H1 (cell line): ENCODE results near the gene SH2D2A. TPM values are rescaled to one million over a fixed set of nuclear protein-coding genes. Genes with fewer than 3 reads are reported as not detected.

ENCODE experiments used
- CTCF ChIA-PET: fragments of 300-600 bp; sonication (Branson Sonifier 250); formaldehyde crosslinking; loops from one replicate; lab custom pipeline; 2021; ENCODE audit not compliant: partially characterized antibody; lab: Charles Lee
- POLR2A ChIA-PET: fragments of 300-600 bp; sonication (Branson Sonifier 250); formaldehyde crosslinking; loops from one replicate; lab custom pipeline; 2021; ENCODE audit warnings: inconsistent platforms; ENCODE audit not compliant: partially characterized antibody; lab: Charles Lee
- DNase-seq, 2 experiments: peaks; one replicate each; pipeline versions ENCODE4 v3.0.0 to v3.0.0-alpha.2; 2010 to 2022; ENCODE audit warnings: low spot score in 2 of 2, low read depth in 1 of 2, mixed read lengths in 1 of 2
- FAIRE-seq: peaks from 2 replicates; lab custom pipeline; 2011; peaks lifted over from hg19 to GRCh38; lab: Jason Lieb, UNC
- H2AFZ ChIP-seq: 2 replicates; pipeline ENCODE4 v1.8.1; 2012; ENCODE audit warnings: low read length, inconsistent platforms
- H2AK5ac ChIP-seq: 2 replicates; pipeline ENCODE4 v1.6.1; 2013; ENCODE audit warnings: low read depth, low read length
- H2BK120ac ChIP-seq: replicated peaks from 2 replicates; pipeline ENCODE3; 2013; ENCODE audit warnings: low read depth, low read length, inconsistent platforms
- H2BK12ac ChIP-seq: 2 replicates; pipeline ENCODE4 v1.6.1; 2013; ENCODE audit warnings: low read depth, low read length
- H2BK15ac ChIP-seq: 2 replicates; pipeline ENCODE4 v1.6.1; 2013; ENCODE audit warnings: low read length
- H2BK20ac ChIP-seq: 2 replicates; pipeline ENCODE4 v1.6.1; 2013; ENCODE audit warnings: low read length
- H2BK5ac ChIP-seq: 2 replicates; pipeline ENCODE4 v1.6.1; 2013; ENCODE audit warnings: low read depth, low read length
- H3K14ac ChIP-seq: 2 replicates; pipeline ENCODE4 v1.6.1; 2013; ENCODE audit warnings: inconsistent platforms; ENCODE audit not compliant: insufficient read length
- H3K18ac ChIP-seq: 2 replicates; pipeline ENCODE4 v1.6.1; 2013; ENCODE audit warnings: low read length; ENCODE audit errors: extremely low read depth
- H3K23ac ChIP-seq: 2 replicates; pipeline ENCODE4 v1.6.1; 2013; ENCODE audit warnings: inconsistent platforms; ENCODE audit not compliant: insufficient read length
- H3K23me2 ChIP-seq: 2 replicates; pipeline ENCODE4 v1.6.1; 2013; ENCODE audit warnings: low read depth, low read length
- H3K27ac ChIP-seq: 2 replicates; pipeline ENCODE4 v1.6.1; 2011; ENCODE audit warnings: low read depth, low read length, inconsistent platforms
- H3K27me3 ChIP-seq, 4 experiments: replicated peaks in 1 of 4; 1 replicate in 1 of 4; 2 replicates in 3 of 4; pipeline versions ENCODE4 v1.6.1 to v1.8.1; 2011 to 2013; ENCODE audit warnings: low read length in 3 of 4, mild to moderate bottlenecking in 3 of 4, inconsistent platforms in 2 of 4, mixed read lengths in 2 of 4, moderate library complexity in 1 of 4; ENCODE audit not compliant: control insufficient read depth in 3 of 4, insufficient read depth in 3 of 4; ENCODE audit errors: extremely low read depth in 1 of 4
- H3K36me3 ChIP-seq, 4 experiments: 2 replicates each; pipeline versions ENCODE4 v1.6.1 to v1.8.1; 2011 to 2013; ENCODE audit warnings: mild to moderate bottlenecking in 4 of 4, low read length in 3 of 4, moderate library complexity in 2 of 4, control low read depth in 1 of 4, inconsistent platforms in 1 of 4; ENCODE audit not compliant: insufficient read depth in 4 of 4, control insufficient read depth in 2 of 4
- H3K4ac ChIP-seq: replicated peaks from 2 replicates; pipeline ENCODE3; 2013; ENCODE audit warnings: low read length, low read depth, mixed read lengths, inconsistent platforms; ENCODE audit not compliant: insufficient read length
- H3K4me1 ChIP-seq, 4 experiments: replicated peaks in 1 of 4; 1 replicate in 1 of 4; 2 replicates in 3 of 4; pipeline versions ENCODE4 v1.6.1 to v1.8.1; 2011 to 2013; ENCODE audit warnings: low read length in 3 of 4, inconsistent platforms in 2 of 4, mixed read lengths in 1 of 4; ENCODE audit not compliant: insufficient read depth in 4 of 4, control insufficient read depth in 3 of 4
- H3K4me2 ChIP-seq, 2 experiments: 2 replicates each; pipeline versions ENCODE4 v1.6.1 to v1.8.1; 2011 to 2013; ENCODE audit warnings: low read depth in 2 of 2, low read length in 2 of 2, control low read depth in 1 of 2, inconsistent platforms in 1 of 2, mild to moderate bottlenecking in 1 of 2; ENCODE audit not compliant: insufficient read depth in 1 of 2
- H3K4me3 ChIP-seq, 4 experiments: fragments of 200-600, 300-600 bp in 1 of 4; sonication (generic), shearing (Covaris generic), sonication (Bioruptor Twin) in 1 of 4; 2 replicates each; pipeline versions ENCODE4 v1.5.1 to v1.8.1; 2011 to 2016; ENCODE audit warnings: low read length in 4 of 4, low read depth in 3 of 4, control low read depth in 2 of 4, inconsistent platforms in 2 of 4, mild to moderate bottlenecking in 2 of 4, mixed read lengths in 1 of 4, moderate library complexity in 1 of 4; ENCODE audit not compliant: insufficient read depth in 2 of 4; ENCODE audit errors: extremely low read depth in 1 of 4
- H3K56ac ChIP-seq: replicated peaks from 2 replicates; pipeline ENCODE3; 2013; ENCODE audit warnings: low read depth, mild to moderate bottlenecking, mixed read lengths, low read length, inconsistent platforms; ENCODE audit not compliant: insufficient read length
- H3K79me1 ChIP-seq: 2 replicates; pipeline ENCODE4 v1.6.1; 2013; ENCODE audit warnings: low read depth, low read length, control low read depth
- H3K79me2 ChIP-seq, 2 experiments: 2 replicates each; pipeline versions ENCODE4 v1.6.1 to v1.8.1; 2012 to 2013; ENCODE audit warnings: low read length in 2 of 2, mild to moderate bottlenecking in 2 of 2, inconsistent platforms in 1 of 2; ENCODE audit not compliant: insufficient read depth in 2 of 2, control insufficient read depth in 1 of 2
- H3K9ac ChIP-seq, 4 experiments: replicated peaks in 1 of 4; 1 replicate in 1 of 4; 2 replicates in 3 of 4; pipeline versions ENCODE4 v1.6.1 to v1.8.1; 2011 to 2013; ENCODE audit warnings: low read depth in 3 of 4, low read length in 3 of 4, control low read depth in 2 of 4, mild to moderate bottlenecking in 2 of 4, moderate library complexity in 2 of 4, inconsistent platforms in 1 of 4; ENCODE audit errors: extremely low read depth in 1 of 4
- H3K9me3 ChIP-seq, 2 experiments: 2 replicates each; pipeline versions ENCODE4 v1.6.1 to v1.8.1; 2012 to 2013; ENCODE audit warnings: mild to moderate bottlenecking in 2 of 2, moderate library complexity in 2 of 2, control low read depth in 1 of 2, inconsistent platforms in 1 of 2, low read depth in 1 of 2, low read length in 1 of 2, mixed read lengths in 1 of 2; ENCODE audit not compliant: insufficient read depth in 2 of 2
- H4K20me1 ChIP-seq, 2 experiments: replicated peaks in 1 of 2; 2 replicates each; pipeline versions ENCODE3 to v1.8.1; 2011 to 2013; ENCODE audit warnings: inconsistent platforms in 2 of 2, low read length in 2 of 2, mild to moderate bottlenecking in 1 of 2; ENCODE audit not compliant: insufficient read depth in 2 of 2, control insufficient read depth in 1 of 2
- H4K5ac ChIP-seq: 2 replicates; pipeline ENCODE4 v1.6.1; 2013; ENCODE audit warnings: low read length, low read depth, mixed read lengths, inconsistent platforms; ENCODE audit not compliant: insufficient read length
- H4K8ac ChIP-seq: 2 replicates; pipeline ENCODE4 v1.8.0; 2013; ENCODE audit warnings: mild to moderate bottlenecking, moderate library complexity, low read length, inconsistent platforms; ENCODE audit not compliant: insufficient read depth; ENCODE audit errors: extremely low read depth
- H4K91ac ChIP-seq: replicated peaks from 2 replicates; pipeline ENCODE3; 2013; ENCODE audit warnings: low read length, mixed read lengths, inconsistent platforms; ENCODE audit not compliant: insufficient read length
- CHD2 ChIP-seq: IDR thresholded peaks from 2 replicates; pipeline ENCODE4 v1.6.1; 2012; ENCODE audit warnings: low read length, improper control_type of control experiment
- SUZ12 ChIP-seq: fragments of 200-600 bp; sonication (generic); IDR thresholded peaks from 2 replicates; pipeline ENCODE4 v1.6.1; 2012; ENCODE audit warnings: mild to moderate bottlenecking, inconsistent platforms, low read length, moderate library complexity, mixed read lengths
- WGBS, 2 experiments: shearing (Covaris generic) in 1 of 2; methylation state at CpG; one replicate each; pipeline versions ENCODE4 v1.1.6 to v1.1.7; 2013 to 2015; ENCODE audit warnings: low lambda C conversion rate in 2 of 2, mixed read lengths in 2 of 2, inconsistent platforms in 1 of 2, low coverage in 1 of 2, missing lambda C conversion rate in 1 of 2; ENCODE audit not compliant: insufficient replicate concordance in 2 of 2, insufficient coverage in 1 of 2, insufficient read length in 1 of 2; ENCODE audit errors: extremely low coverage in 1 of 2, missing lambda C conversion rate in 1 of 2; 5-methylcytosine and 5-hydroxymethylcytosine counted together
- long read RNA-seq, 2 experiments: library from RNA in 1 of 2; library from capped mRNA in 1 of 2; stranded (forward); transcript quantifications; one replicate each; pipeline ENCODE4 v2.0.0, GENCODE V29; 2021; ENCODE audit warnings: inconsistent platforms in 1 of 2
- polyA minus RNA-seq, 3 experiments: library from RNA; depleted of rRNA, polyadenylated mRNA; stranded (reverse); fragments of >200 nt; gene quantifications; 1 replicate in 2 of 3; 2 replicates in 1 of 3; pipeline ENCODE4 v1.2.3, GENCODE V29; 2011
- polyA plus RNA-seq, 7 experiments: library from polyadenylated mRNA; depleted of rRNA in 3 of 7; stranded (reverse) in 5 of 7; unstranded in 2 of 7; fragments of >200 nt in 5 of 7; fragments of 200-250 nt in 2 of 7; gene quantifications; 1 replicate in 5 of 7; 2 replicates in 1 of 7; 4 replicates in 1 of 7; pipeline versions ENCODE4 v1.2.1 to v1.2.3, GENCODE V29; 2011 to 2013; ENCODE audit warnings: missing spikeins in 2 of 7, mixed read lengths in 2 of 7
- total RNA-seq: library from RNA; stranded (reverse); fragmentation: NEBNext Ultra II Directional; extraction: Animal tissue kit (Norgen Biotek cat#: 25700); gene quantifications from 2 replicates; pipeline ENCODE4 v1.2.1, GENCODE V29; 2021

The SH2D2A gene
- total RNA-seq = 3.3 and 4.5 TPM in 2 replicates
- 7.9 and 13.7 TPM in 2 replicates for polyA plus RNA-seq (2011; rRNA removed)
- 10.1 TPM for polyA plus RNA-seq (2011; cell fraction: cytosol; rRNA removed)
- polyA plus RNA-seq (2011; cell fraction: nucleus; rRNA removed) = 8.8 TPM
- polyA plus RNA-seq (2012, experiment 1 of 2) = 3.1 to 8.0 TPM (median 5.5 TPM) in 4 replicates
- polyA plus RNA-seq (2012, experiment 2 of 2) = 4.7 TPM
- polyA plus RNA-seq (2013, experiment 1 of 2) = 5.7 TPM
- 5.3 TPM for polyA plus RNA-seq (2013, experiment 2 of 2)
- 0.57 and 0.78 TPM in 2 replicates for polyA minus RNA-seq (2011; rRNA and poly(A)+ RNA removed)
- 5.1 TPM for polyA minus RNA-seq (2011; cell fraction: cytosol; rRNA and poly(A)+ RNA removed)
- 4.6 TPM for polyA minus RNA-seq (2011; cell fraction: nucleus; rRNA and poly(A)+ RNA removed)
- long read RNA-seq, experiment 1, partial matches to known transcripts = 2 of 2 reads
- long read RNA-seq, experiment 1, other reads (novel, unspliced or antisense) = 0 of 2 reads
- long read RNA-seq, experiment 2 = 0 reads

- Histone ChIP-seq H3K36me3 (no peaks in the 10 kb centered on the region), H3K4ac (no peak within 1 kb of the TSS), H2BK20ac (no peak within 1 kb of the TSS), H3K56ac (no peak within 1 kb of the TSS), H3K4me3 (no peak within 1 kb of the TSS), H2AFZ (no peak within 1 kb of the TSS), H4K20me1 (no peaks in the 10 kb centered on the region), H3K18ac (no peak within 1 kb of the TSS), H4K8ac (no peak within 1 kb of the TSS; the same call in 1 of the 2 replicates), H3K4me2 (no peak within 1 kb of the TSS), H3K14ac (no peak within 1 kb of the TSS), H4K91ac (no peak within 1 kb of the TSS), H3K4me1 (peaks cover 0 to 11% (median 5%) of the 10 kb centered on the region in 4 experiments; a peak in 6 of 7 replicates), H2BK15ac (peak within 1 kb of the TSS; percentile 49; the same call in 1 of the 2 replicates), H2BK12ac (0 out of 2 replicates have a peak within 1 kb of the TSS, but pooled peaks have one; percentile 43), H3K23ac (no peak within 1 kb of the TSS), H3K9ac (no peak within 1 kb of the TSS), H3K79me2 (no peaks in the 10 kb centered on the region), H2BK120ac (no peak within 1 kb of the TSS), H2AK5ac (no peak within 1 kb of the TSS), H4K5ac (no peak within 1 kb of the TSS), H3K27me3 (peaks cover 1 to 45% (median 41%) of the 10 kb centered on the region in 4 experiments), H3K9me3 (no peaks in the 10 kb centered on the region), H3K79me1 (no peaks in the 10 kb centered on the region), H3K23me2 (peaks cover 2% of the 10 kb centered on the region; the same call in 1 of the 2 replicates), H3K27ac (no peak within 1 kb of the TSS), H2BK5ac (no peak within 1 kb of the TSS)
- DNase-seq = no peak
- 87% methylated on average over 10 of the region's 10 CpGs; no CpG with 5 or more reads in 1 of the 2 experiments for WGBS, 2 experiments
- ChIA-PET CTCF (interaction anchor here (1.0 to 31.8 kb wide), 6 partner anchors 9 to 90 kb away, joined by 3 to 491 read pairs (median 6); partner anchors contain the start of gene INSRR), POLR2A (no interaction called here)
- no peak for FAIRE-seq
- TF ChIP-seq SUZ12 (0 out of 2 replicates have a peak, but pooled peaks have one; percentile 26), CHD2 (no peak)
Measured at GRCh38 chr1:156816561-156817328, at the start of gene SH2D2A. Gene SH2D2A (minus strand): TSS chr1:156816848. CDS start chr1:156816708, 140 bp downstream.
